Activated T-cell treated with anti-CD3 and anti-CD28 coated beads, Interleukin-2, amount 50 U/mL, for 48 hours (primary cell): ENCODE results near the gene ODAD3.
"Not testable (repeated sequence)": the region's sequence is repeated elsewhere in the genome, so short reads cannot be mapped to it uniquely, and the experiment has no call there.

Experiments
- DNase-seq, 2 experiments: peaks; one replicate each; pipeline ENCODE4 v3.0.0-alpha.2; 2020

The ODAD3 gene

GRCh38 chr19:11401808-11402543 is 32.9 kb downstream of the ODAD3 start:
- no peak for DNase-seq

GRCh38 chr19:11400798-11401197 is 34.1 kb downstream of the ODAD3 start:
- no peak for DNase-seq

GRCh38 chr19:11399667-11400066 is 35.3 kb downstream of the ODAD3 start:
- DNase-seq = no peak

- no peak for DNase-seq
These were observed 37.8 kb downstream of the ODAD3 start for GRCh38 chr19:11397089-11397610.

GRCh38 chr19:11390933-11391680 is 43.8 kb downstream of the ODAD3 start:
- no peak for DNase-seq

- no peak for DNase-seq
These were observed 44.6 kb downstream of the ODAD3 start for GRCh38 chr19:11390359-11390758.

GRCh38 chr19:11387162-11388034 is 47.5 kb downstream of the ODAD3 start:
- DNase-seq = no peak

- DNase-seq = no peak
These were observed 50.2 kb downstream of the ODAD3 start for GRCh38 chr19:11384778-11385129.

- no peak for DNase-seq
These were observed 51.2 kb downstream of the ODAD3 start for GRCh38 chr19:11383706-11384048.

GRCh38 chr19:11382898-11383705 is 51.8 kb downstream of the ODAD3 start:
- DNase-seq = peak; percentile 69 to 76

- peak; percentile 97 to 98 for DNase-seq
These were observed 54.0 kb downstream of the ODAD3 start for GRCh38 chr19:11380653-11381537.

GRCh38 chr19:11379857-11380350 is 55.0 kb downstream of the ODAD3 start:
- no peak for DNase-seq

- DNase-seq = not testable (repeated sequence)
These were observed 55.6 kb downstream of the ODAD3 start for GRCh38 chr19:11379269-11379845.

GRCh38 chr19:11378319-11379189 is 56.4 kb downstream of the ODAD3 start:
- peak; percentile 32 to 44 for DNase-seq

GRCh38 chr19:11377756-11378155 is 57.2 kb downstream of the ODAD3 start:
- no peak for DNase-seq

GRCh38 chr19:11377237-11377636 is 57.7 kb downstream of the ODAD3 start:
- peak; percentile 35 to 36 for DNase-seq

- peak; percentile 73 to 78 for DNase-seq
These were observed 59.6 kb downstream of the ODAD3 start for GRCh38 chr19:11375143-11375948.

GRCh38 chr19:11374433-11375142 is 60.3 kb downstream of the ODAD3 start, which contains the start of gene SWSAP1:
Gene SWSAP1, plus strand, starts transcription at chr19:11374666. Its CDS starts 15 bp downstream, at chr19:11374681.
- DNase-seq = peak; percentile 97 to 98
